B cell (primary cell): Measurements from ENCODE around the gene GYPE. TPM values are rescaled to one million over a fixed set of nuclear protein-coding genes. Genes with fewer than 3 reads are reported as not detected.
"Not testable (repeated sequence)": the region's sequence is repeated elsewhere in the genome, so short reads cannot be mapped to it uniquely, and the experiment has no call there.

ENCODE experiments used
- ATAC-seq: fragments of 200-7000 bp; cut with Tn5 transposase; one replicate; pipeline ENCODE4 v1.10.0; 2021; ENCODE audit warnings: low read depth, mild to moderate bottlenecking, moderate number of reproducible peaks, moderate library complexity
- CTCF ChIA-PET: fragments of 350-600 bp; sonication (Branson Sonifier 250); formaldehyde crosslinking; loops from one replicate; lab custom pipeline; 2021; ENCODE audit warnings: antibody characterized with exemption, inconsistent platforms; lab: Charles Lee
- POLR2A ChIA-PET: fragments of 350-600 bp; sonication (Branson Sonifier 250); formaldehyde crosslinking; loops from one replicate; lab custom pipeline; 2021; ENCODE audit warnings: antibody characterized with exemption; lab: Charles Lee
- DNase-seq: peaks from one replicate; pipeline ENCODE4 v3.0.0; 2013
- H2AFZ ChIP-seq: 2 replicates; pipeline ENCODE4 v1.6.1; 2012; ENCODE audit warnings: mild to moderate bottlenecking, low read depth, low read length; ENCODE audit not compliant: insufficient read depth, poor library complexity, severe bottlenecking
- H3K27ac ChIP-seq, 2 donors: 1 replicate in 1 of 2; 2 replicates in 1 of 2; pipeline ENCODE4 v1.5.1; 2012 to 2013; ENCODE audit warnings: low read length in 2 of 2, mild to moderate bottlenecking in 2 of 2, moderate library complexity in 1 of 2
- H3K27me3 ChIP-seq, 4 experiments: fragments of 200-600 bp in 1 of 4; sonication (generic) in 1 of 4; replicated peaks in 1 of 4; 1 replicate in 2 of 4; 2 replicates in 2 of 4; pipeline versions ENCODE4 v1.6.1 to v1.7.0; 2013 to 2016; ENCODE audit warnings: low read length in 3 of 4, mild to moderate bottlenecking in 2 of 4, mixed read lengths in 1 of 4, moderate library complexity in 1 of 4; ENCODE audit not compliant: insufficient read depth in 4 of 4, control insufficient read depth in 3 of 4; ENCODE audit errors: control extremely low read depth in 1 of 4
- H3K36me3 ChIP-seq, 2 experiments: replicated peaks in 1 of 2; 1 replicate in 1 of 2; 2 replicates in 1 of 2; pipeline versions ENCODE4 v1.6.1 to v1.7.1; 2013; ENCODE audit warnings: low read length in 1 of 2; ENCODE audit not compliant: insufficient read depth in 2 of 2, control insufficient read depth in 1 of 2; ENCODE audit errors: control extremely low read depth in 1 of 2, extremely low read depth in 1 of 2
- H3K4me1 ChIP-seq, 2 donors: fragments of 200-600 bp in 1 of 2; sonication (generic) in 1 of 2; 1 replicate in 1 of 2; 2 replicates in 1 of 2; pipeline versions ENCODE4 v1.5.1 to v1.6.1; 2013 to 2017; ENCODE audit warnings: low read length in 2 of 2; ENCODE audit not compliant: control insufficient read depth in 2 of 2, insufficient read depth in 2 of 2
- H3K4me2 ChIP-seq: replicated peaks from 2 replicates; pipeline ENCODE3; 2012; ENCODE audit warnings: mild to moderate bottlenecking, low read depth, low read length; ENCODE audit not compliant: poor library complexity, severe bottlenecking
- H3K4me3 ChIP-seq, 5 experiments: fragments of 200-600 bp in 1 of 5; sonication (generic) in 1 of 5; 1 replicate in 3 of 5; 2 replicates in 2 of 5; pipeline versions ENCODE4 v1.5.1 to v1.7.0; 2011 to 2016; ENCODE audit warnings: low read length in 4 of 5, mild to moderate bottlenecking in 4 of 5, low read depth in 2 of 5, control low read depth in 1 of 5, moderate library complexity in 1 of 5; ENCODE audit not compliant: insufficient read depth in 1 of 5; ENCODE audit errors: control extremely low read depth in 1 of 5, extremely low read depth in 1 of 5
- H3K79me2 ChIP-seq: fragments of 200-600 bp; sonication (generic); one replicate; pipeline ENCODE4 v1.6.0; 2016; ENCODE audit warnings: low read length; ENCODE audit not compliant: control insufficient read depth, insufficient read depth
- H3K9ac ChIP-seq: fragments of 200-600 bp; sonication (generic); 2 replicates; pipeline ENCODE4 v1.6.1; 2017; ENCODE audit warnings: mild to moderate bottlenecking, low read length, moderate library complexity
- H3K9me3 ChIP-seq, 3 donors: one replicate each; pipeline versions ENCODE4 v1.6.1 to v1.7.1; 2013; ENCODE audit warnings: low read length in 2 of 3; ENCODE audit not compliant: control insufficient read depth in 2 of 3, insufficient read depth in 1 of 3; ENCODE audit errors: control extremely low read depth in 1 of 3
- H4K20me1 ChIP-seq: 2 replicates; pipeline ENCODE4 v1.6.0; 2012; ENCODE audit warnings: mild to moderate bottlenecking, low read length; ENCODE audit not compliant: insufficient read depth, control insufficient read depth, poor library complexity, severe bottlenecking
- H3K27ac Mint-ChIP-seq: one replicate; pipeline ENCODE4 v1.8.0; 2021; ENCODE audit warnings: mixed read lengths
- H3K27me3 Mint-ChIP-seq: one replicate; pipeline ENCODE4 v1.8.0; 2021; ENCODE audit warnings: mixed read lengths
- H3K4me1 Mint-ChIP-seq: one replicate; pipeline ENCODE4 v1.8.0; 2021; ENCODE audit warnings: mixed read lengths
- H3K4me3 Mint-ChIP-seq: one replicate; pipeline ENCODE4 v1.8.0; 2021; ENCODE audit warnings: mixed read lengths
- H3K9me3 Mint-ChIP-seq: one replicate; pipeline ENCODE4 v1.8.0; 2022; ENCODE audit warnings: mixed read lengths; ENCODE audit not compliant: insufficient read depth
- WGBS: methylation state at CpG from one replicate; pipeline ENCODE4 v1.1.5; 2013; ENCODE audit warnings: missing lambda C conversion rate; ENCODE audit not compliant: insufficient coverage; 5-methylcytosine and 5-hydroxymethylcytosine counted together
- intact Hi-C: fragments of 100-400 bp; cut with micrococcal nuclease; formaldehyde crosslinking; loops from one replicate; pipeline ENCODE4 v1.10.0; 2022
- polyA plus RNA-seq: library from polyadenylated mRNA; depleted of rRNA; stranded (reverse); fragments of >200 nt; gene quantifications from 2 replicates; pipeline ENCODE4 v1.2.3, GENCODE V29; 2012
- total RNA-seq, 2 donors: library from RNA; stranded (reverse); fragments of 120-200 nt in 1 of 2; gene quantifications; 1 replicate in 1 of 2; 2 replicates in 1 of 2; pipeline versions ENCODE4 v1.2.3 to v1.2.4, GENCODE V29; 2013 to 2022

Gene GYPE
- total and polyA plus RNA-seq, 2 donors (not counting 1 experiment from before 2014, with no cell fraction given): 3.0 to 4.7 TPM

DNA sequence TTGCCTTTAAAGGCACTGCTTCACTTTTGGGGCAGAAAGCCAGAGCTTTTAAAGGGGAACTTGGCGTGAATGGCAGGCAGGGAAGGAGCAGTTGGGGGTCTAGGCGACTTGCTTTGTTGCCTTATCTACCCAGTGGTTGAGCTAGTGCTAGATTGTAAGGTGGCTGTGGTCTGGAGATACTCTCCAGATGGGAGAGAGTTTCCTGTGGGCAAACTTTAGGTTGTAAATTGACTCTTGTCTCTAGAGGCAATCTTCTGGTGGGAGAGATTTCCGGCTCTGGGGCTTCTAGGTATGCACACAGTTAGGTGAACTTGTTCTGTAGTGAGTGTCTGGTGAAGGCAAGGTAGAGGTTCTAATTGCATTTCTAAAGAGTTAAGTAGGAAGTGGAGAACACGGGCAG, 50.7 kb downstream of the GYPE start:
- ATAC-seq, DNase-seq, H3K9ac ChIP-seq, H3K4me3 Mint-ChIP-seq, H3K9me3 ChIP-seq, H3K27me3 Mint-ChIP-seq, H3K9me3 Mint-ChIP-seq, H4K20me1 ChIP-seq, H3K27ac ChIP-seq, H3K4me1 Mint-ChIP-seq, H3K27ac Mint-ChIP-seq, H3K4me2 ChIP-seq, H3K36me3 ChIP-seq, H3K4me3 ChIP-seq, H3K27me3 ChIP-seq, CTCF ChIA-PET, H3K4me1 ChIP-seq, intact Hi-C loops, POLR2A ChIA-PET, H3K79me2 ChIP-seq: not testable (repeated sequence)
- 18% methylated on average over 2 of the region's 4 CpGs for WGBS
- H2AFZ ChIP-seq: peak overlapping the region; percentile 22

DNA sequence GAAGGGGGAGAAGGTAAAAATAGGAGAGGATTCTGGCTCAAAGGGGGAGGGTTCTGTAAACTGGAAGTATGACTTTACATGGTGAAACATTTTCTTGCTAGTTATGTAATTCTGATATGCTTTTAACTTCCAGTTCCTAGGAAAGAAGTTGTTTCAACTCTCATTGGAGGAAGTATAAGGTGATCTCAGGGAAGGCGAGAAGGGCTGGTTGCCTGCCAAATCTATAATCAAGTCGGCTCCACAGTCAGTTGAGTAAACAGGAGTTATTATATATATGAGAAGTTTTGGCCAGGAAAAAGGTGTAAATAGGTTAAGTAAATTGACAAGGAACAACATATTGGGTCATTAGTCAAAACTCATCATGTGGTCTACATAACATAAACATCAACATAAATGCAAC, 56.1 kb downstream of the GYPE start:
- CTCF ChIA-PET: not testable (repeated sequence)

DNA sequence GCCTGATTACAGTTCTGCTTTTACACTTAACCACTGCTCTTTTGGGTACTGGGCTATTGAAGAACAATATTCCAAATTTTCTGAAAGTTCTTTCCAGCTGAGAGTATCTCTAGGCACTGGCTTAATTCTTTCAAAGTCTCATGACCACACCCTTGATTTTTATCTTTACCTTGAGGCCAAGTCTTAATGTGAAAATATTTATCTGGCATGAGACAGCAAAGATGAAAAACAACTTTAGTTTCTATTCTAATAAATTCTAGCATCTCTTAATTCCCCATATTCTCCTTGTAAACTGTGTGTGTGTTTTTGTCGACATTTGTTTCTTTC, 61.9 kb downstream of the GYPE start:
- no CpG with 5 or more reads among the region's 1 CpG for WGBS
- H4K20me1 ChIP-seq, H3K4me1 Mint-ChIP-seq, H3K4me1 ChIP-seq, intact Hi-C loops, H3K27me3 ChIP-seq, H3K27ac ChIP-seq, POLR2A ChIA-PET, H3K4me3 Mint-ChIP-seq, DNase-seq, ATAC-seq, H3K36me3 ChIP-seq, H3K4me2 ChIP-seq, H2AFZ ChIP-seq, CTCF ChIA-PET, H3K9me3 ChIP-seq, H3K9ac ChIP-seq, H3K27ac Mint-ChIP-seq, H3K79me2 ChIP-seq, H3K27me3 Mint-ChIP-seq, H3K9me3 Mint-ChIP-seq, H3K4me3 ChIP-seq: not testable (repeated sequence)

More for the DNA sequence above, 56.1 kb downstream of the GYPE start:
- ATAC-seq, H3K4me3 ChIP-seq, H3K79me2 ChIP-seq, H3K4me1 ChIP-seq, H3K27ac Mint-ChIP-seq, intact Hi-C loops, H3K27ac ChIP-seq, H3K36me3 ChIP-seq, H2AFZ ChIP-seq, H3K4me1 Mint-ChIP-seq, H3K9me3 Mint-ChIP-seq, H3K4me2 ChIP-seq, H3K9me3 ChIP-seq, H3K4me3 Mint-ChIP-seq, H4K20me1 ChIP-seq, H3K27me3 Mint-ChIP-seq, H3K27me3 ChIP-seq, H3K9ac ChIP-seq, POLR2A ChIA-PET, DNase-seq: not testable (repeated sequence)
- WGBS: 100% methylated on average over 1 of the region's 2 CpGs

DNA sequence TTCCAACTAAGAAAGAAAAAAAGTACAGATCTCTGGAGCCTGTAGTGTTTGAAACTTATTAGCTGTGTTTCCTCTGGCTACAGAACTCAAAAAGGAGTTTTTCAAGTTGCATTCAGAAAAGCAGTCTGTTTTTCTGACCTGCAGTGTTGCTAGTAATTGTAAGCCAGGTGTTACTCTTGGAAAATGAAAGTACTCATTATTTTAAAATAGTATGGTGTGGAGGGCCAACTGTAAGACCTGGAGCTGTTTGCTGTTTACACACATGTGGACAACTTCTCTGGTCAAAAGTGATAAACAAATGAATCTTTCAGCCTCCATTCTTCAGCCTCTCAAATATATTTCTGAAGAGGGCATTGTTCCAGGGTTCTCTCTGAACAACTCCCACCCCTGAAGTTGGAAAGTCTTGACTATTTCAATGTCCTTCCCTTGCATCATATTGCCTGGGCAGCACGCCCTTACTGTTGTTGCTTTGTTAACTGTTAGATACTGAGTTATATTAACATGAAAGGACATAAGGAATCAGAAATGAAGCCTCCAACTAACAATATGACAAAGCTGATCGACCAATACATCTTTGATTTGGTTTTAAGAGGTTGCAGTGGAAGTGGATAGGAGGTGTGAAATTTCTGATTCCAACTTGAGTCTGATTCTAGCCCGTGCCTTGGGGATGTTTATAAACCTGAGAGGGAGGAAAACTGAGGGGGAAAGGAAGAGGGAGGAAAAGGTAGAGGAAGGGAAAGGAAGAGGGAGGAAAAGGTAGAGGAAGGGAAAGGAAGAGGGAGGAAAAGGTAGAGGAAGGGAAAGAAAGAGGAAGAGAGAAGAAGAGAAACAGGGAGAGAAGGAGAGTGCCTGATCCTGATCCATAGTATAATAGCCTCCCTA, 62.5 kb downstream of the GYPE start:
- H4K20me1 ChIP-seq, DNase-seq, H3K4me3 ChIP-seq, CTCF ChIA-PET, H3K36me3 ChIP-seq, H3K9me3 ChIP-seq, H3K79me2 ChIP-seq, intact Hi-C loops, H3K27me3 Mint-ChIP-seq, H3K4me3 Mint-ChIP-seq, H3K4me1 ChIP-seq, H3K4me1 Mint-ChIP-seq, POLR2A ChIA-PET, H2AFZ ChIP-seq, H3K4me2 ChIP-seq, H3K27ac Mint-ChIP-seq, ATAC-seq, H3K9me3 Mint-ChIP-seq, H3K27me3 ChIP-seq, H3K27ac ChIP-seq, H3K9ac ChIP-seq: not testable (repeated sequence)
- no CpG with 5 or more reads among the region's 3 CpGs for WGBS
